Osteoblast (primary cell): ENCODE data around the gene CACNA2D3. TPM values are rescaled to one million over a fixed set of nuclear protein-coding genes. Genes with fewer than 3 reads are reported as not detected.

Source experiments
- DNase-seq: peaks from one replicate; pipeline ENCODE4 v3.0.0; 2011; ENCODE audit warnings: low spot score, mixed read lengths; ENCODE audit not compliant: insufficient read length; ENCODE audit errors: missing footprints
- H2AFZ ChIP-seq: 2 replicates; pipeline ENCODE4 v1.6.0; 2011; ENCODE audit warnings: mild to moderate bottlenecking, low read length
- H3K27ac ChIP-seq: 2 replicates; pipeline ENCODE4 v1.5.1; 2011; ENCODE audit warnings: mild to moderate bottlenecking, low read depth, low read length, moderate library complexity
- H3K27me3 ChIP-seq: 2 replicates; pipeline ENCODE4 v1.6.0; 2012; ENCODE audit warnings: mild to moderate bottlenecking, control low read depth, inconsistent platforms, low read length, moderate library complexity; ENCODE audit not compliant: insufficient read depth
- H3K36me3 ChIP-seq: 2 replicates; pipeline ENCODE4 v1.5.1; 2011; ENCODE audit warnings: mild to moderate bottlenecking, low read length, control low read depth, moderate library complexity; ENCODE audit not compliant: insufficient read depth
- H3K4me1 ChIP-seq: 2 replicates; pipeline ENCODE4 v1.5.1; 2011; ENCODE audit warnings: mild to moderate bottlenecking, low read length, control low read depth, moderate library complexity; ENCODE audit not compliant: insufficient read depth
- H3K4me2 ChIP-seq: 2 replicates; pipeline ENCODE4 v1.6.0; 2011; ENCODE audit warnings: mild to moderate bottlenecking, low read length; ENCODE audit not compliant: insufficient read depth
- H3K4me3 ChIP-seq: fragments of 200-600 bp; sonication (generic); 3 replicates; pipeline ENCODE4 v1.5.1; 2012; ENCODE audit warnings: mild to moderate bottlenecking, low read length, inconsistent platforms; ENCODE audit not compliant: insufficient read depth
- H3K79me2 ChIP-seq: 2 replicates; pipeline ENCODE4 v1.6.0; 2012; ENCODE audit warnings: mild to moderate bottlenecking, low read length, control low read depth, inconsistent platforms; ENCODE audit not compliant: insufficient read depth
- H3K9me3 ChIP-seq: 2 replicates; pipeline ENCODE4 v1.5.1; 2011; ENCODE audit warnings: low read depth, low read length, control low read depth
- H4K20me1 ChIP-seq: 2 replicates; pipeline ENCODE4 v1.6.0; 2012; ENCODE audit warnings: mild to moderate bottlenecking, low read length, control low read depth; ENCODE audit not compliant: insufficient read depth
- CTCF ChIP-seq: IDR thresholded peaks from 2 replicates; pipeline ENCODE4 v1.5.1; 2011; ENCODE audit warnings: mild to moderate bottlenecking, low read depth, low read length, moderate library complexity; ENCODE audit errors: extremely low read depth
- total RNA-seq: library from RNA; depleted of rRNA; stranded (reverse); fragments of >200 nt; gene quantifications from 2 replicates; pipeline ENCODE4 v1.2.3, GENCODE V29; 2012

Gene CACNA2D3
- total RNA-seq, 1 donor, result 0.36 TPM

GRCh38 chr3:54153477-54153876 lies 31.1 kb downstream of the CACNA2D3 start:
- Histone ChIP-seq H2AFZ (no peak overlapping the region), H3K79me2 (no peaks in the 10 kb centered on the region), H3K36me3 (no peaks in the 10 kb centered on the region), H3K4me1 (no peaks in the 10 kb centered on the region), H3K4me2 (no peak overlapping the region), H4K20me1 (no peaks in the 10 kb centered on the region), H3K27me3 (no peaks in the 10 kb centered on the region), H3K4me3 (no peak overlapping the region), H3K27ac (no peak overlapping the region), H3K9me3 (no peaks in the 10 kb centered on the region)
- DNase-seq, result no peak
- no peak for TF ChIP-seq CTCF

GRCh38 chr3:54157860-54158259 lies 35.5 kb downstream of the CACNA2D3 start:
- H4K20me1 ChIP-seq, result no peaks in the 10 kb centered on the region

GRCh38 chr3:54159917-54160316 lies 37.6 kb downstream of the CACNA2D3 start:
- H3K4me3 ChIP-seq, result no peak overlapping the region
- no peaks in the 10 kb centered on the region for H3K4me1 ChIP-seq
- H3K36me3 ChIP-seq, result no peaks in the 10 kb centered on the region
- no peaks in the 10 kb centered on the region for H3K9me3 ChIP-seq
- no peaks in the 10 kb centered on the region for H3K27me3 ChIP-seq
- no peak overlapping the region for H3K4me2 ChIP-seq
- no peak overlapping the region for H3K27ac ChIP-seq
- no peak for TF ChIP-seq CTCF
- H3K79me2 ChIP-seq, result no peaks in the 10 kb centered on the region
- H4K20me1 ChIP-seq, result no peaks in the 10 kb centered on the region
- no peak for DNase-seq
- H2AFZ ChIP-seq, result no peak overlapping the region

More at GRCh38 chr3:54157860-54158259, 35.5 kb downstream of the CACNA2D3 start:
- Histone ChIP-seq H3K9me3 (no peaks in the 10 kb centered on the region), H2AFZ (no peak overlapping the region), H3K36me3 (no peaks in the 10 kb centered on the region), H3K27me3 (no peaks in the 10 kb centered on the region), H3K4me3 (no peak overlapping the region), H3K79me2 (no peaks in the 10 kb centered on the region), H3K4me1 (no peaks in the 10 kb centered on the region), H3K4me2 (no peak overlapping the region), H3K27ac (no peak overlapping the region)
- no peak for TF ChIP-seq CTCF
- DNase-seq, result no peak

- no peaks in the 10 kb centered on the region for H3K27me3 ChIP-seq
- DNase-seq, result no peak
- H3K4me2 ChIP-seq, result no peak overlapping the region
- H3K4me1 ChIP-seq, result no peaks in the 10 kb centered on the region
- TF ChIP-seq CTCF, result no peak
- no peak overlapping the region for H3K27ac ChIP-seq
- no peak overlapping the region for H3K4me3 ChIP-seq
- H4K20me1 ChIP-seq, result no peaks in the 10 kb centered on the region
- no peaks in the 10 kb centered on the region for H3K79me2 ChIP-seq
- H2AFZ ChIP-seq, result no peak overlapping the region
- no peaks in the 10 kb centered on the region for H3K36me3 ChIP-seq
- no peaks in the 10 kb centered on the region for H3K9me3 ChIP-seq
These were observed 41.1 kb downstream of the CACNA2D3 start for GRCh38 chr3:54163441-54163840.
